Effector CD8-positive, alpha-beta T cell (primary cell): Measurements from ENCODE around the gene B4GALT2.

Experiments used
- DNase-seq: peaks from one replicate; lab custom pipeline; 2025; lab: John Stamatoyannopoulos, UW

Gene B4GALT2

GRCh38 chr1:44029911-44030604, 51.0 kb downstream of the B4GALT2 start:
- DNase-seq, result peak; percentile 70

- DNase-seq, result peak; percentile 19
These were observed 51.7 kb downstream of the B4GALT2 start for GRCh38 chr1:44030605-44031251.

- no peak for DNase-seq
These were observed 52.5 kb downstream of the B4GALT2 start, which contains the start of gene SLC6A9 for GRCh38 chr1:44031252-44032169. Gene SLC6A9 (minus strand): TSS chr1:44031462. CDS start chr1:44024277, 7,185 bp downstream.

- DNase-seq, result no peak
These were observed 53.3 kb downstream of the B4GALT2 start for GRCh38 chr1:44032170-44032790.

- DNase-seq, result no peak
These were observed 54.1 kb downstream of the B4GALT2 start for GRCh38 chr1:44033041-44033575.

GRCh38 chr1:44033756-44034155, 54.7 kb downstream of the B4GALT2 start:
- no peak for DNase-seq

GRCh38 chr1:44034423-44034822, 55.4 kb downstream of the B4GALT2 start:
- no peak for DNase-seq

GRCh38 chr1:44034976-44035716, 56.1 kb downstream of the B4GALT2 start:
- DNase-seq, result no peak

GRCh38 chr1:44035726-44036408, 56.9 kb downstream of the B4GALT2 start:
- no peak for DNase-seq

- peak; percentile 48 for DNase-seq
These were observed 57.6 kb downstream of the B4GALT2 start for GRCh38 chr1:44036409-44037139.

- DNase-seq, result no peak
These were observed 58.1 kb downstream of the B4GALT2 start for GRCh38 chr1:44037154-44037553.

- DNase-seq, result no peak
These were observed 60.1 kb downstream of the B4GALT2 start for GRCh38 chr1:44038876-44039657.

- DNase-seq, result no peak
These were observed 61.4 kb downstream of the B4GALT2 start for GRCh38 chr1:44040418-44040817.
